HG03108 (cell line): ENCODE measurements around the gene KRT7.
A peak's percentile ranks its signal among the peaks of the same experiment; 100 is the strongest.
"Not testable (repeated sequence)": the region's sequence is repeated elsewhere in the genome, so short reads cannot be mapped to it uniquely, and the experiment has no call there.

Experiments
- ATAC-seq: cut with Tn5 transposase; IDR thresholded peaks from one replicate; pipeline ENCODE4 v1.9.1; 2021; ENCODE audit warnings: moderate library complexity; ENCODE audit not compliant: unreplicated experiment

KRT7 gene

DNA sequence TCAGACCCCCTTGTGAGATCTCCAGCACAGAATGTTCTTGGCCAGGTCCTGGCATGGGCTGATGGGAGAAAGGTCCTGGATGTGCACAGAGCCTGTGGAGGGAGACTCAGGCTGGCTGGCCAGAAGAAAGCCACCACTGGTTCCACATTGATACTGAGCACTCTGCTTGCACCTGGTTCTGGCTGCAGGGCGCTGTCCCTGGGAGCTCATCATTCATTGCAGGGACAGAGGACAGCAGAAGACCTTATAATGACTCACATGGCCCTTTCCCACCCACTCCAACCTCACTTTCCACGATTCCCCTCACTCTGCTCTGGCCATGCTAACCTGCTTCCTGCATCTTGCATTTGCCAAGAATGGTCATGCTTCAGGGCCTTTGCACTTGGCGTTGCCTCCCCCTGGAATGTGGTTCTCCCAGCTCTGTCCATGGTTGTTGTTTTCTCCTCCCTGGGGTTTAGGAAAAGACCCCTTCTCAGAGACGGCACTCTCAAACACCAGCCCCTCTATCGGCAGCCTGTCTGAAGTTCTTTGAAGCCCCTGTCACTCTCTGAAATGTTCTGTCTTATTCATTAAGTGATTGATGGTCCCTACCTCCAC is 10.3 kb downstream of the KRT7 start:
- no peak for ATAC-seq

GRCh38 chr12:52243856-52244614 is 11.0 kb downstream of the KRT7 start:
- peak; percentile 96 for ATAC-seq

- ATAC-seq = no peak
Observed at GRCh38 chr12:52244615-52244994, 11.6 kb downstream of the KRT7 start.

DNA sequence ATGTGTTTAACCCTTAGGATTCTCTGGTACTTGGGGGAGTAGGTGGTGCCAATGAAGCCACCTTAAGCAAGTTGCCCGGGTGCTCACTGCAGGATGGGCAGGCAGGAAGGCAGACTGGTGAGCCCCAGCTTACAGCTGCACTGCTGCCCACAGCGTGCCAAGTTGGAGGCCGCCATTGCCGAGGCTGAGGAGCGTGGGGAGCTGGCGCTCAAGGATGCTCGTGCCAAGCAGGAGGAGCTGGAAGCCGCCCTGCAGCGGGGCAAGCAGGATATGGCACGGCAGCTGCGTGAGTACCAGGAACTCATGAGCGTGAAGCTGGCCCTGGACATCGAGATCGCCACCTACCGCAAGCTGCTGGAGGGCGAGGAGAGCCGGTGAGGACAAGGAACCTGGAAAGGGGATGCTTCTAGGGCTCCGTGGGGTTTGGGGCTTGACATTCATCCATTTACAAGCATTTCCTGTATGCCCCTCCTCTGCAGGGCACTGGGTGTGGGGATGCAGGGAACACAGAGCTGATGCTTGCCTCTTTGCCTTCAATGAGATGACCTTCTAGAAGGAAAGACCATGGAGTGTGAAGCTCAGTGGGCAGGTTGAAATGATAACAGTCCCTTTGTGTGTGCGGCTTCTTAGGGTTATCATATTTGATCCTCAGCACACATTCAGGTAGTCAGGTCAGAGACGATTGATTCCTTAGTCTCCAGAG is 12.4 kb downstream of the KRT7 start:
- ATAC-seq = no peak

- ATAC-seq = no peak
Observed at GRCh38 chr12:52245962-52246569, 13.0 kb downstream of the KRT7 start.

DNA sequence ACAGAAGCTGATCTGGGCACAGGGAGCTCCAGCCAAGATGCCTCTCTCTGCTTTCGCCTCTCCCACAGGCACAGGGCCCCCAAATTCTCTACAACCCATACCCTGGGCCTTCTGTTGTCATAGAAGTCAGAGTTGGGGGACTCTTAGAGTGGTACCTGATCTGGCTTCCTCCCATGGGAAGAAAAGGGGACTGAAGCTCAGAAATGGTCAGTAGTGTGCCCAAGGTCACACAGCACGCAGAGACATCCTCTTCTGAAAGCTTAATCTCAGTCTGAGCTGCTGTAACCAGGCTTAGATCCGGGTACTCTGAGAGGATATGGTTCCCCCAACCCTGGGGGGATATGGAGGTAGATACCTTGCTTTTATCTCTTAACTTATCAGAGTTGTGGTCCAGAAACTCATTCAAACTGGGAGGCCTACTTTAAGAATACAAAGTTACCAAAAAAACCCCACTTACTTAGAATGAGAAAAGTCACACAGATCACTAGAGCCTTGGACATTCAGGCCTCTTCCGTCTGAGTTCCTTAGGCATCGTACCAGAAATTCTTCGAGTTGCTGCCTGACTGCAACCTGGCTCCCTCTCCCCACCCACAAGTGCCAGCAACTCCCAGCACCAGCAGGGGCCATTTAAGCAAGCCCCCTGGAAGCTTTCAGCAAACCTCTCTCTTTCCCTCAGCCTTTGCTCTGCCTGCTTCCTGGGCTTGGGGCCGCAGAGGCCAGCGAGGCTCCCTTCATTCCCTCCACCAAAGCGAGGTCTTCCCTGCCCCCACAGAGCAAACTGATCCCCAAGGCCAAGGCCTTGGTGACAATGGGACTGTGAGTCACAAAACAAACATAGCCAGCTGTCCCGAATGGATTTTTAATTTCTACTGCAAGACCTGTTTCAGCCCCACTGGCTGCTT is 13.9 kb downstream of the KRT7 start:
- no peak for ATAC-seq

- ATAC-seq = no peak
Observed at GRCh38 chr12:52247622-52248540, 14.8 kb downstream of the KRT7 start.

DNA sequence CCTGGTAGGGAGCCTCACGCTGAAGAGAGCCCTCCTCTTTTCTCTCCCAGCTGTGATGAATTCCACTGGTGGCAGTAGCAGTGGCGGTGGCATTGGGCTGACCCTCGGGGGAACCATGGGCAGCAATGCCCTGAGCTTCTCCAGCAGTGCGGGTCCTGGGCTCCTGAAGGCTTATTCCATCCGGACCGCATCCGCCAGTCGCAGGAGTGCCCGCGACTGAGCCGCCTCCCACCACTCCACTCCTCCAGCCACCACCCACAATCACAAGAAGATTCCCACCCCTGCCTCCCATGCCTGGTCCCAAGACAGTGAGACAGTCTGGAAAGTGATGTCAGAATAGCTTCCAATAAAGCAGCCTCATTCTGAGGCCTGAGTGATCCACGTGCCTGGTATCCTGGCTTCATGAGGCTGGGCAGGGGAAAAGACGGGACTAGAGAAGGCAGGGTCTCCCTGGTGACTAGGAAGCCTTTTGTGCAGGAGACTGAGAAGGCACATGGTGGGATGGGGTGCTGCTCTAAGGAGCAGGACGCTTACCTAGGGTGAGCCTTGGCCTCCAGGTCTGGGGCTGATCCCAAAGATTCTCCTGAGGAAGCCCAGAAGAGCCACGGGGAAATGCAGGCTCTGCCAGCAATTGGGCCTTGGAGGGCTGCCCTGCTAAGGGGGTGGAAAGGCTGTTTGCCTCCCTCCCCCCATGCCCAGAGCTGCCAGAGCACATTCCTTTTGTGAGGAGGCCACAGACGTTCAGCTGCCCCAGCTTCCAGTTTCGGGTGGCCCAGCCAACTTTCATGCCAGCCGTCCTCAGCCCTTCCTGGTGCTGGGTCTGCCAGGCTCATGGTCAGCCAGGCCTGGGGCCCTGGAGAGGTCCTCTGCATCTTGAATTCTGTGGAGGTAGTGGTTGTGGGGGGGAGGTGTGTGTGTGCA is 15.8 kb downstream of the KRT7 start:
- no peak for ATAC-seq

DNA sequence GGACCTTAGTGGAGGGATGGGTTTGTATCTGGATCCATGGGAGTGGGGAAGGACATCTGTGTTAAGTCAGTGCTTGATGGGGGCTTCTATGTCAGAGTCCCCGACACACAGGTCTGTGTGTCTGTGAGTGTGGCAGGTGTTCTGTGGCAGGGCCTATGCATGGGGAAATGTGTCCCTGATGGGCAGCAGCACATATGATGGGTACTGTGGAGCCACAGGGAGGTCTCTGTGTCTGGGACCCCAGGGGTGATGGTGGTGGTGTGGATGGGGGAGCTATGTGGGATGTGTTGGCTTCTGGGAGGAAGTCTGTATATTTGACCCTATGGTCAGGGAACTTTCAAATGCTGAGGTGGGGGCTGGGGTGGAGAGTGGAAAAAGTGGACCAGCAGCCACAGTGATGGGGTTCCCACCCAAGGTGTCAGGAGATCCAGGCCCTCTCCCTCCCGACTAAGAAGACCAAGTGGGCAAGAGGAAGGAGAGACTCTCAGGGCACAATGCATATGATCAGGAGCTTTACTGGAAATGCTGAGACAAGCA is 16.5 kb downstream of the KRT7 start:
- ATAC-seq = no peak

DNA sequence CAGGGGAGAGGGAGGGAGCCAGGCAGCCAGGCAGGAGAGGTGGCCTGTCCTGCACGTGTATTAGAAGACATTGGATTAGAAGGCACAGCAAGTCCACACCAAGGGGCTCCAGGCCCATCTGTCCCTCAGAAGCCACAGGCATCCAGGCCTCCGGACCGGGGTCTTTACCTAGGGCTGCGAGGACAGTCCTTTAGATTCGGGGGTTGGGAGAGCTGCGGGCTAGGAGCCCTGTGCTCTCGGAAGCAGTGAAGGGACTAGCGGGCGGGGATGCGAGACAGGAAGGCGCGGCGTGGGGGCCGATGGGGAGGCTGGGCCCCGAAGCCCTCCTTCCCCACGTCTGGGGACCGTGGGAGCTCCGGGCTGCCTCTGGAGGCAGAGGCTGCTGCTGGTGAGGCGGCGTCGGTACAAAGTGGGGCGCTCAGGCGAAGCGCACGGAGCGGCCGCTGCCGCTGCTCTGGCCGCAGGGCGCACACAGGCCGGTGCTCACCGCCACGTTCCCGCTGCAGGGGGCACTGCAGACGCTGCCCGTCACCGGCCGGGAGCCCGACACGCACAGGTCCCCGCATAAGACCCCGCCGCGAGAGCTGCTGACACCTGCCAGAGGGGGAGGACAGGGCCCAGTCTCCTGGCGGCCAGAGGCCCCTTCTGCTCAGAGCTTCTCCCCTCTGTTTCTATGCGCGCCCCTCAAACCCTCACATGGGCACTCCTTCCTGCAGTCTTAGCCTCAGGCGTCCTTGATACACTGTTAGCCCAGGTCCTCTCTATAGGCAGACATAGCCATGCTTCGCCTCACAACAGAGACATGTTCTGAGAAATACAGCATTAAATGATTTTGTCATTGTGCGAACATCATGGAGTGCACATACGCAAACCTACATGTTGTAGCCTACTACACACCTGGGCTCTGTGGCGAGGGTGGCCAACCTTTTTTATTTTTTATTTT is 17.3 kb downstream of the KRT7 start:
- ATAC-seq = no peak

DNA sequence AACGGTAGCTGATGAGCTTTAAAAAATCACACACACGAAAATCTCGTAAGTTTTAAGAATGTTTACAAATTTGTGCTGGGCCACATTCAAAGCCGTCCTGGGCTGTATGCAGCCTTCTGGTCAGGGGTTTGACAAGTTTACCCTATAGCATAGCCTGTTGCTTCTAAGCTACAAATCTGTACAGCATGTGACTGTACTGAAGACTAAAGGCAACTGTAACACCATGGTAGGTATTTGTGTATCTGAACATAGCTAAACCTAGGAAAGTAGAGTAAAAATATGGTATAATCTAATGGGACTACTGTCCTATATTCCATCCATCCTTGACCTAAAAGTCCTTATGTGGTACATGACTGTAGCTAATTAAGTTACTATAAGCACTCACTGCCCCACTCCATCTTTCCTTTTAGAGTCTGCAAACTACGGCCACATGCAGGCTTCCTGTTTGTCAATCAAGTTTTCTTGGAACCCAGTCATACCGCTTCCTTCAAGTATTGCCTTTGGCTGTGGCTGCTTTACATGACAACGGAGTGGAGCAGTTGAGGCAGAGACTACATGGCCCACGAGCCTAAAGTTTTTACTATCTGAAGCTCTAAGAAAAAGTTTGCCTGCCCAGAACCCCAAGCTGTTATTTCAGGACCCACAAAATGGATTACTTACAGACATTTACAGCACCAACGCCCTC is 18.5 kb downstream of the KRT7 start:
- no peak for ATAC-seq

DNA sequence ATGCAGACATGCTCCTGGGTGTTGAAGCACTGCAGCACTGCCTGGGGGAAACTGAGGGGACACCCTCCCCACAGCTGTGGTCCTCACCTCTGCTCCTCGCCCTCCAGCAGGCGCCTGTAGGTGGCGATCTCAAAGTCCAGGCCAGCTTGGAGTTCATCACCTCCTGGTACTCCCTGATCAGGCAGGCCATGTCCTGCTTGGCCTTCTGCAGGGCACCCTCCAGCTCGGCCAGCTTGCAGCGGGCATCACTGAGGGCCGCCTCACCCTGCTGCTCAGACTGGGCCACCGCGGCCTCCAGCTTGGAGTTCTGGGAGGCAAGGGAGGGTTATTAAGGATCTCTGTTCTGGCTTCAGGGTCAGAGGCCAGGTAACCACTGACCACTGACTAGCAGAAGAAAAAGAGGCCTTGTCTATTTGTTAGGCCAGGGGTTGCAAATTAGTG is 19.2 kb downstream of the KRT7 start:
- not testable (repeated sequence) for ATAC-seq

DNA sequence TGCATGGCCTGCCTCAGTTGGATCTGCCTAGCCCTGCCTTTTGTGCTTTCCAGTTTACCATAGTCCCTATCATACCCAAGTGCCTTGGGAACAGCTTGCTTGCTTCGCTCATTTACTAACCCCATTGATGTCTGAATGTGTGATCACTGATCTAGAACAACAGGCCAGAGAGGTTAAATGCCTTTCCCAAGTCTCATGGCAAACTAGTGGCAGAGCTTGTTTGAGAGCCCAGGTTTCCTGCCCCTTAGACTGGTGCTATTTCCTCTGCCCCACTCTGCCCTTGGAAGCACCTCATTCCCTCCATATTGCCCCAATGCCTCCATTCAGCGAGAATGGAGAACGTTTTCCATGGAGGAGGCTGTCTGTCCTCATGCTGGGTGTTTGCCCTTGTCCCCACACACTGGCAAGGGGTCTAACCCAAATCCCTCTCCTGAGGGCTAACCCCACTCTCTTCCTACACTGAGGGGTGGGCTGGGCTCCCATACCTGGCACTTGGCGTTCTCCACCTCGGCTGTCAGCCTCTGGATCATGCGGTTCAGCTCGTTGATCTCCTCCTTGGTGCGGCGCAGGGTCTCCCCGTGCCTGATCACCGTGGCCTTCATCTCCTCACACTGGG is 19.8 kb downstream of the KRT7 start:
- ATAC-seq = no peak

- no peak for ATAC-seq
Observed at GRCh38 chr12:52253391-52254179, 20.5 kb downstream of the KRT7 start.

DNA sequence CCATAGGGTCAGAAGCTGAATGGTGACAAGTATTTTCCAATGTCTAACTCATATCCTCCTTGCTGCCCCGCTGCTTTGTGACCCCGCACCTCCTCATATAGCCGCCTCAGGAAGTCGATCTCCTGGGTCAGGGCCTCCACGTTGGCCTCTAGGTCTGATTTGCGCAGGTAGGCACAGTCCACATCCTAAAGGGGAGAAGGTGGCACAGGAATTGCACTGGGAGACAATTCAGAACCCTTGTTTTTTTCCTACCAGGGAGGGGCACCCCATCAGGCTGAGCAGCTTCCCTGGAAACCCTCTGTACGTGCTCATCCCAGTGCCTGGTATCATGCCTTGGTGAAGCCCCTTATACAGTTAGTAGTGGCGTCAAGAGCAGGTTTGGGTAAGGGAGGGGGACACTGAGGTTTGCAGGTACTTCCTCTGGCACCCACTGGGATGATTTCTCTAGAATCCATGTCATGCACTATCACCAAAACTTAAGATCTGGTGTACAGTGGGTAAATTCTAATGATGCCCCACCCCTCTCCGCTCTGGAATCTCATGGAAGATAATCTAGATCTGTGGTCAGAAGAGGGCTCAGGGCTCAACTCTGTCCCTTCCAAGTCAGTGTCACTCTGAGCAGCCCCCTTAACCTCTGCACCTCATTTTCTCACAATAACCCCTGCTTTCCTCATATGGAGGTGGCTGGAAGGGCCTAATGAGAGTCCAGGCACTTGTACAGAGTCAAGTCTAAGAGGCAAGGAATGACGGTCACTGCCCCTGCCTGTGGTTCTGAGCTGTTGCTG is 21.3 kb downstream of the KRT7 start:
- no peak for ATAC-seq
